ENCODE data around the gene MYH14. TPM values are rescaled to one million over a fixed set of nuclear protein-coding genes. Genes with fewer than 3 reads are reported as not detected.
A peak's percentile ranks its signal among the peaks of the same experiment; 100 is the strongest.

MYH14 gene
- total and polyA plus RNA-seq, 2 of the 8 experiments (the other 6 are each of a cell fraction or from before 2014, with no cell fraction given) = 17.3 to 28.6 TPM

DNA sequence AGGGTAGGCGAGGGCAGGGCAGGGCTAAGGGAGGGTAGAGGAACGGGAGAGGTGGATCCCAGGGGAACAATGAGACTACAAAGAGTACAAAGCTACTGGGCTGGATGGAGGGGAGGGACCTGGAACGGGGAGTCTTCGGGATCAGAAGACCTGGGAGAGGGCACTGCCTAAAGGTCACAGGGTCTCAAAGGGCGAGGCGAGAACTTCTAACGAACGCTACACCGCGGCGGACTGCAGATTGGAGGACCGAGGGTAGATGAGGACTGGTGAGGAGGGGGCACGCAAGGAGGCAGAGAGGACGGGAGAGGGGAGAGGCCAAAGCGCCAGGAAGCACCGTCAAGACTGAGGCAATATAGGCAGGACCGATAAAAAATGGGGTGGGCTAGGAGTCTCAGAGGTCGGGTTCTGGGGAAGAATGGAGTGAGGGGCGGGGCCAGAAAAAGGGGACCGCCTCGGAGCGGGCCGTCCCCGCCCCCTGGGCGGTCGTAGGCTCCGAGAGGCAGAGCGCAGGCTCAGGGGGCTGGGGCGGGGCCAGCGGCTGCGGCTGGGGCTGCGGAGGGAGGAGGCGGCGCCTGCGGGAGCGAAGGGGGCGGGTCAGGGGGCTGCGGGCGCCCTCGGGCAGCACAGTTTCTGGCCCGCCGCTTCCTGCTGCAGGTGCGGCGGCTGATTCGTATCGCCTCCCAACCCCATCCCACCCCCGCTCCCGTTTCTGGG lies 127.1 kb downstream of the MYH14 start (continued):
- TF ChIP-seq, protein P1, sequence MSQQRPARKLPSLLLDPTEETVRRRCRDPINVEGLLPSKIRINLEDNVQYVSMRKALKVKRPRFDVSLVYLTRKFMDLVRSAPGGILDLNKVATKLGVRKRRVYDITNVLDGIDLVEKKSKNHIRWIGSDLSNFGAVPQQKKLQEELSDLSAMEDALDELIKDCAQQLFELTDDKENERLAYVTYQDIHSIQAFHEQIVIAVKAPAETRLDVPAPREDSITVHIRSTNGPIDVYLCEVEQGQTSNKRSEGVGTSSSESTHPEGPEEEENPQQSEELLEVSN (IDR thresholded peaks at IDR 0.05) = no peak
- no peak for TF ChIP-seq JUND (IDR thresholded peaks at IDR 0.05; ENCODE audit: low read length)
- TF ChIP-seq RXRA (IDR thresholded peaks at IDR 0.05; ENCODE audit: insufficient read depth, low read depth, low read length) = no peak
- no peak for TF ChIP-seq ASH2L (IDR thresholded peaks at IDR 0.05; ENCODE audit: low read length)
- TF ChIP-seq RAD21 (IDR thresholded peaks at IDR 0.05 in 1 of 2, conservative IDR thresholded peaks at IDR 0.05 in 1 of 2; ENCODE audit: low read depth in 2 of 2, low read length in 2 of 2) = no peak
- TF ChIP-seq CREB1 (IDR thresholded peaks at IDR 0.05) = no peak
- peak; percentile 65; the same call in 1 of the 2 replicates for TF ChIP-seq POLR2AphosphoS5 (IDR thresholded peaks at IDR 0.05; ENCODE audit: low read depth, low read length)
- TF ChIP-seq, protein P2, sequence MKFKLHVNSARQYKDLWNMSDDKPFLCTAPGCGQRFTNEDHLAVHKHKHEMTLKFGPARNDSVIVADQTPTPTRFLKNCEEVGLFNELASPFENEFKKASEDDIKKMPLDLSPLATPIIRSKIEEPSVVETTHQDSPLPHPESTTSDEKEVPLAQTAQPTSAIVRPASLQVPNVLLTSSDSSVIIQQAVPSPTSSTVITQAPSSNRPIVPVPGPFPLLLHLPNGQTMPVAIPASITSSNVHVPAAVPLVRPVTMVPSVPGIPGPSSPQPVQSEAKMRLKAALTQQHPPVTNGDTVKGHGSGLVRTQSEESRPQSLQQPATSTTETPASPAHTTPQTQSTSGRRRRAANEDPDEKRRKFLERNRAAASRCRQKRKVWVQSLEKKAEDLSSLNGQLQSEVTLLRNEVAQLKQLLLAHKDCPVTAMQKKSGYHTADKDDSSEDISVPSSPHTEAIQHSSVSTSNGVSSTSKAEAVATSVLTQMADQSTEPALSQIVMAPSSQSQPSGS (IDR thresholded peaks at IDR 0.05; ENCODE audit: low read length) = no peak
- TF ChIP-seq KDM4A (IDR thresholded peaks at IDR 0.05; ENCODE audit: low read depth, low read length, severe bottlenecking) = peak; percentile 43
- no peak for TF ChIP-seq TCF12 (IDR thresholded peaks at IDR 0.05; ENCODE audit: low read depth, low read length)
- peak in 1 of 2 experiments; percentile 46 for TF ChIP-seq POLR2A (IDR thresholded peaks at IDR 0.05; ENCODE audit: control extremely low read depth in 1 of 2, low read depth in 2 of 2, low read length in 2 of 2)
- TF ChIP-seq BRCA1 (IDR thresholded peaks at IDR 0.05; ENCODE audit: low read depth, low read length) = no peak
- TF ChIP-seq, protein P3, sequence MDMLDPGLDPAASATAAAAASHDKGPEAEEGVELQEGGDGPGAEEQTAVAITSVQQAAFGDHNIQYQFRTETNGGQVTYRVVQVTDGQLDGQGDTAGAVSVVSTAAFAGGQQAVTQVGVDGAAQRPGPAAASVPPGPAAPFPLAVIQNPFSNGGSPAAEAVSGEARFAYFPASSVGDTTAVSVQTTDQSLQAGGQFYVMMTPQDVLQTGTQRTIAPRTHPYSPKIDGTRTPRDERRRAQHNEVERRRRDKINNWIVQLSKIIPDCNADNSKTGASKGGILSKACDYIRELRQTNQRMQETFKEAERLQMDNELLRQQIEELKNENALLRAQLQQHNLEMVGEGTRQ (IDR thresholded peaks at IDR 0.05; ENCODE audit: low read length) = no peak
- TF ChIP-seq CHD2 (IDR thresholded peaks at IDR 0.05; ENCODE audit: low read length) = no peak
- no peak for TF ChIP-seq POU5F1 (IDR thresholded peaks at IDR 0.05; ENCODE audit: low read depth, low read length)
- no peak for TF ChIP-seq EZH2 (IDR thresholded peaks at IDR 0.05; ENCODE audit: low read depth, low read length, severe bottlenecking)
- TF ChIP-seq EGR1 (IDR thresholded peaks at IDR 0.05; ENCODE audit: borderline replicate concordance, low read depth, low read length) = no peak
- no peak for TF ChIP-seq GTF2F1 (IDR thresholded peaks at IDR 0.05; ENCODE audit: borderline replicate concordance, low read depth, low read length)
- TF ChIP-seq, protein P4, sequence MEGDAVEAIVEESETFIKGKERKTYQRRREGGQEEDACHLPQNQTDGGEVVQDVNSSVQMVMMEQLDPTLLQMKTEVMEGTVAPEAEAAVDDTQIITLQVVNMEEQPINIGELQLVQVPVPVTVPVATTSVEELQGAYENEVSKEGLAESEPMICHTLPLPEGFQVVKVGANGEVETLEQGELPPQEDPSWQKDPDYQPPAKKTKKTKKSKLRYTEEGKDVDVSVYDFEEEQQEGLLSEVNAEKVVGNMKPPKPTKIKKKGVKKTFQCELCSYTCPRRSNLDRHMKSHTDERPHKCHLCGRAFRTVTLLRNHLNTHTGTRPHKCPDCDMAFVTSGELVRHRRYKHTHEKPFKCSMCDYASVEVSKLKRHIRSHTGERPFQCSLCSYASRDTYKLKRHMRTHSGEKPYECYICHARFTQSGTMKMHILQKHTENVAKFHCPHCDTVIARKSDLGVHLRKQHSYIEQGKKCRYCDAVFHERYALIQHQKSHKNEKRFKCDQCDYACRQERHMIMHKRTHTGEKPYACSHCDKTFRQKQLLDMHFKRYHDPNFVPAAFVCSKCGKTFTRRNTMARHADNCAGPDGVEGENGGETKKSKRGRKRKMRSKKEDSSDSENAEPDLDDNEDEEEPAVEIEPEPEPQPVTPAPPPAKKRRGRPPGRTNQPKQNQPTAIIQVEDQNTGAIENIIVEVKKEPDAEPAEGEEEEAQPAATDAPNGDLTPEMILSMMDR (IDR thresholded peaks at IDR 0.05; ENCODE audit: control extremely low read depth in 1 of 3, insufficient read depth in 1 of 3, low read depth in 1 of 3, low read length in 3 of 3) = no peak
